Kidney glomerular epithelial cell (primary cell): ENCODE results near the gene CTNNBL1.

Experiments
- DNase-seq: peaks from one replicate; lab custom pipeline; 2025; lab: John Stamatoyannopoulos, UW

Gene CTNNBL1

GRCh38 chr20:37901654-37902503 lies 208.0 kb downstream of the CTNNBL1 start:
- DNase-seq, result peak; percentile 33

GRCh38 chr20:37902504-37903313 lies 208.9 kb downstream of the CTNNBL1 start, which contains the start of gene VSTM2L:
TSS of gene VSTM2L (plus strand) at chr20:37903127. CDS start at chr20:37903351, 224 bp downstream.
- peak; percentile 7 for DNase-seq

DNA sequence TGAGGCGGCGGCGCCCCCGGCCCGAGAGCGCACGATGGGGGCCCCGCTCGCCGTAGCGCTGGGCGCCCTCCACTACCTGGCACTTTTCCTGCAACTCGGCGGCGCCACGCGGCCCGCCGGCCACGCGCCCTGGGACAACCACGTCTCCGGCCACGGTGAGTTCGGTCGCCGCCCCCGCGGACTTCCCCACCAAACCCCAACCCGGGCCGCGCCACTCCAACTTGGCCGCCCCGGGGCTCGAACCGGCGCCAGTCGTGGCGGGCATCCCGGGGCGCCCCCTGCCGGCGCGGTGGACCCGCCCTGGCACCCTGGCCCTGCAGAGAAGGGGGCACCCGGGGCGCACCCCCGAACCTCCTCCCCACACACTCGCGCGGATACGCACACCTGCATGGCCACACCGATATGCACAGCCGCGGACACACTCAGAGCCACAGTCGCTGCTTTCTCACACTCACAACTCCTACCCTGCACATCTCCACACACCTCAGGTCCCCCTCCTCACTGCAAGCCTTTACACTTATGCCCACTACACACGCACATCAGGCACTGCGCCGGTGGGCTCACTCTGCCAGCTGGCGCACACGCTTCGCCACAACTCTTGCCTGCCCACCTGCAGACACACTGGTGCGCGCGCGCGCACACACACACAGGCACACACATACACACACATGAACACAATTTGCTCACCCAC lies 209.6 kb downstream of the CTNNBL1 start:
- DNase-seq, result no peak

GRCh38 chr20:37904008-37904642 lies 210.3 kb downstream of the CTNNBL1 start:
- DNase-seq, result no peak

DNA sequence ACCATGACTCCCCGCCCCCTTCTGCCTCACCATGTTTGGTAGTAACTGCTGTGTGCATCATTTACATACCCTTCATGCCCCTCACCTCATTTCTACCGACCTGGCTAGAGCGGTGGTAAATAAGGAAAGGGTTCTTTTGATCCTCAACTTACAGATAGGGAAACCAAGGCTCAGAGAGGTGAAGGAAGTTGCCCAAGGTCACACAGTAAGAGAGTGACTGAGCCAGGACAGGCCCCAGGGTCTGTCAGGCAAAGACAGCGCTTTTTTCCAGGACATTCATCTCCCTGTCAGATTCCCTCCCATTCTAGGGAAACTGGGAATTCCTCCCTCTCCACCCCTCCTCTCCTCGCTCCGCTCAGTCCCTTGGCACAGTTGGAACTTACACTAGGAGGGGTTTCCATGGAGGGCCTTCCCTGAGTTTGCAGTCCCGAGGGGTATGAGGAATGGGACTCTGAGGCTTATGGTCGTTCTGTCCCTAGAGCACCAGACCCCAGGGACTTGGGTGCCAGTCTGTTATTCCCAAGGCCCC lies 211.1 kb downstream of the CTNNBL1 start:
- DNase-seq, result no peak

DNA sequence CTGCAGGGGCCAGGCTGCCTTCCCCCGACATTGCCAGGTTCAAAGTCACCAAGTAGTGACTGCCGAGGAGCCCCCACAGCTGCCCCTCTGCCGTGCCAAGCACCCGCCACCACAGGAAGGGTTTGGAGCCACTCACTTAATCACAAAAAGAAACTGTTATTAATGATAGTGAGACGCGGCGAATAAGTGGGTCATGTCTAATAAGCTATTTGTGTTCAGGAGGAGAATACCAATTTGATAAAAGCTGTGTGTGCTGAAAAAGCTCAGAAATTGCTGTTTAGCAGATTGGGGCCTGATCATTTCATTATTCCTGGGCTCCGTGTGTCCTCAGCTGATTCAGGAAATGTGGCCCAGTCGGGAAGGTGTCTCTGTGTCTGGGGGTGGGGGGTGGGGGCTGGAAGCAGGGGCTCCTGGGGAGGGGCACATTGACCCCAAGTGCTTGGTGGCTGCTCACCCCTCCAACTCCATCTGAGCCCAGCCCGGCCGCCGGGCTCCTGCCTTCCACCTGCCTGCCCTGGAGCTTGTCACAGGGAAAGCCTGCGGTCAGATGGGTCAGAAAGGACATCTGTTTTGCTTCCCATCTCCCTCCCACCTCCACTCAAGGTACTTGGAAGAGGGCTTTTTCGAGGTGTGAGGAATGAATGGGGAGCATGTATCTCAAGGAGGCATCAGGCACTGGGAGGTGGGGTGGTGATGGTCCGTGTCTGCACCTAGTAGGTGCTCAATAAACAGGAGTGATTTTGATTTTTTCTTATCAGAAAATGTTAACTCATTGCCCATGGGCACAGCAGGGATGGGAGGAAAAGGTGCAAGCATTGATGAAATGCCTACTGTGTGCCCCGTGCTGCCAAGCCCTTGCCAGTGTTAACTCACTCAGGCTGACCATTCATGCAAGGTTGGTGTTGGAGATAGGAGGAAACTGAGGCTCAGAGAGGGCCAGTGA lies 212.1 kb downstream of the CTNNBL1 start:
- DNase-seq, result no peak

GRCh38 chr20:37907330-37907676 lies 213.5 kb downstream of the CTNNBL1 start:
- no peak for DNase-seq

GRCh38 chr20:37907677-37908401 lies 214.0 kb downstream of the CTNNBL1 start:
- DNase-seq, result peak; percentile 85

GRCh38 chr20:37911261-37911660 lies 217.4 kb downstream of the CTNNBL1 start:
- DNase-seq, result no peak

DNA sequence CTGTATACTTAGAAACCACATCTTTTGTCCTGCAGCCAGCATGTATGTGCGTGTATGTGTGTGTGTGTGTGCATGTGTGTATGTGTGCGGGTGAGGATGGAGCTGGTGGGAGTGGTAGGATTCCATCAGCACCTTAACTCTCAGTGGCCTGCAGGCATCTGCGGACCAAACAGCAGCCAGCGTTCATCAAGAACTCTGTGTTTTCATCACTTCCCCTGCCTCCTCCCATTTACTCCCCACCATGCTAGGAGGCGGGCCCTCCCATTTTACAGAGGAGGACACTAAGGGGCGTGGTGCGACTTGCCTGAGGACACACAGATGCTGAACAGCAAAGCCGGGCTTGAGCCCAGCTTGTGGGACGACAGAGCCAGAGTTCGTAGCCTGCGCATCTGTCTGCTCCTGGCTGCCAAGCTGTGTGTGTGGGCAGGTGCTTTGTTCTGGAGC lies 218.0 kb downstream of the CTNNBL1 start:
- no peak for DNase-seq

GRCh38 chr20:37912874-37913273 lies 219.0 kb downstream of the CTNNBL1 start:
- DNase-seq, result no peak

GRCh38 chr20:37913567-37914366 lies 219.9 kb downstream of the CTNNBL1 start:
- DNase-seq, result no peak

DNA sequence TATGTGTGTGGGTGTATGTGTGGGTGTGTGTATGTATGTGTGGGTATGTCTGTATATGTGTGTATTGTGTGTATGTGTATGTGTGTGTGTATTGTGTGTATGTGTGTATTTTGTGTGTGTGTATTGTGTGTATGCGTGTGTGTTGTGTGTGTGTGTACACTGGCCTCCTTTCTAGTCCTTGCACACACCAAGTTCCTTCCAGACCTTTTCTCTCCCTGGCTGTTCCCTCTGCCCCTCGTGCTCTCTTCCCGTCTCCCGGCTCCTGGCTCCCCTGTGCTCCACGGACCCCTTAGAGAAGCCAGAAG lies 220.5 kb downstream of the CTNNBL1 start:
- DNase-seq, result no peak

GRCh38 chr20:37914672-37915433 lies 221.0 kb downstream of the CTNNBL1 start:
- no peak for DNase-seq

DNA sequence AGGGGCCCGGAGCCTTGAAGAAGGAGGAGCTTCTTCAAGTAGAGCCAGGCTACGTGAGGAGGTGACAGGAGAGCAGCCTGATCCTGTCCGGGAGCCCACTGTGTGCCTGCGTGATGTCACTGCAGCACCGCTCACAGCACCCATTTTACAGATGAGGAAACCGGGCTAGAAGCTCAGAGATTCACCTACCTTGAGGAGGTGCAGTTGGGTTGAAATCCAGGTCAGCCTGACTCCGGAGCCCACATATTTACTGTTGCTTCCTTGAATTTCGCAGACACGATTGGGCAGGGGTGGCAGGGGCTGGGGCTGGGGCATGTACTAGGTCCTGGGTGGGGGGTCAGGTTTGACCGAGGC lies 221.6 kb downstream of the CTNNBL1 start:
- no peak for DNase-seq

GRCh38 chr20:37915800-37916570 lies 222.2 kb downstream of the CTNNBL1 start:
- DNase-seq, result no peak

- no peak for DNase-seq
These were observed 223.6 kb downstream of the CTNNBL1 start for GRCh38 chr20:37917461-37917860.

DNA sequence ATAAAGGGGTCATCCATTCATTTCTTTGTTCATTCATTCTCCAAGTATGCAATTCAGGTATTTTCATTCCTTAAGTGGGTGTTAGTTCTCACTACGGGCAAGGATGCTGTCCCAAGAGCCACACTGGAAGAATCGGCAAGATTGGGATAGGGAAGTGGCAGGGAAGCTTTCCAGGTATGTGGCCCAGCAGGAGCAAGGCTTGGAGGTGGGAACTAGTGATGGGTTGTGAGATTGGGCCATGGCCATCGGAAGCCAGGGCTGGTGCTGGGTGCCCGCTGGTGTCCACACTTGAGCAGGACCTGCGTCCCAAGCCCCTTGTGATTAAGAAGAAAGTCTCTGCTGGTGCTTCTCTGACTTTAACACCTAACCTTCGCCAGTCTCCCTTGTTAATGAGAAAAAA lies 224.2 kb downstream of the CTNNBL1 start:
- no peak for DNase-seq
